ENCODE results near the gene CHST4. TPM values are rescaled to one million over a fixed set of nuclear protein-coding genes. Genes with fewer than 3 reads are reported as not detected.

CHST4 gene
- total RNA-seq, 1 experiment from 2014 or later, result 0.14 TPM

DNA sequence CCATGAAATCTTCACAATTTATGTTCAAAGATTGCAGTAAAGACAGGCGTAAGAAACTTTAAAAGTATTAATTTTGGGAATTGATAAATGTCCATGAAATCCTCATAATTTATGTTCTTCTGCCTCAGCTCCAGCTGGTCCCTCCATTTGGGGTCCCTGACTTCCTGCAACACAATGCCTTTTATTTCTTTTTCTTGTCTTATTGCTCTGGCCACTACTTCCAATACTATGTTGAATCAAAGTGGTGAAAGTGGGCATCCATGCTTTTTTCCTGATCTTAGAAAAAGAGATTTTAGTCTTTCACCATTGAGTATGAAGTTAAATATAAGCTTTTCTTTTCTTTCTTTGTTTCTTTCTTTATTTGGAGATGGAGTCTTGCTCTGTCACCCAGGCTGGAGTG is 36.3 kb downstream of the CHST4 start:
- intact Hi-C loops (cut with micrococcal nuclease), result no loop called here
- H3K27me3 Mint-ChIP-seq (ENCODE audit: insufficient read depth, unreplicated experiment), result peaks cover 21% of the 10 kb centered on the region
- CTCF ChIA-PET, result interaction anchor here (0.6 kb wide), 2 partner anchors 51 to 1493 kb away, joined by 3 read pairs; no protein-coding TSS in a partner anchor
- DNase-seq (ENCODE audit: unreplicated experiment), result no peak
- no peak overlapping the region for H3K4me3 Mint-ChIP-seq (ENCODE audit: unreplicated experiment)
- TF ChIP-seq, protein P1, sequence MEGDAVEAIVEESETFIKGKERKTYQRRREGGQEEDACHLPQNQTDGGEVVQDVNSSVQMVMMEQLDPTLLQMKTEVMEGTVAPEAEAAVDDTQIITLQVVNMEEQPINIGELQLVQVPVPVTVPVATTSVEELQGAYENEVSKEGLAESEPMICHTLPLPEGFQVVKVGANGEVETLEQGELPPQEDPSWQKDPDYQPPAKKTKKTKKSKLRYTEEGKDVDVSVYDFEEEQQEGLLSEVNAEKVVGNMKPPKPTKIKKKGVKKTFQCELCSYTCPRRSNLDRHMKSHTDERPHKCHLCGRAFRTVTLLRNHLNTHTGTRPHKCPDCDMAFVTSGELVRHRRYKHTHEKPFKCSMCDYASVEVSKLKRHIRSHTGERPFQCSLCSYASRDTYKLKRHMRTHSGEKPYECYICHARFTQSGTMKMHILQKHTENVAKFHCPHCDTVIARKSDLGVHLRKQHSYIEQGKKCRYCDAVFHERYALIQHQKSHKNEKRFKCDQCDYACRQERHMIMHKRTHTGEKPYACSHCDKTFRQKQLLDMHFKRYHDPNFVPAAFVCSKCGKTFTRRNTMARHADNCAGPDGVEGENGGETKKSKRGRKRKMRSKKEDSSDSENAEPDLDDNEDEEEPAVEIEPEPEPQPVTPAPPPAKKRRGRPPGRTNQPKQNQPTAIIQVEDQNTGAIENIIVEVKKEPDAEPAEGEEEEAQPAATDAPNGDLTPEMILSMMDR (IDR thresholded peaks at IDR 0.05; ENCODE audit: unreplicated experiment), result no peak
- POLR2A ChIA-PET, result interaction anchor here (0.6 kb wide), 1 partner anchor 1261 kb away, joined by 3 read pairs; no protein-coding TSS in a partner anchor
- H3K36me3 Mint-ChIP-seq (ENCODE audit: insufficient read depth, unreplicated experiment), result no peaks in the 10 kb centered on the region
- peaks cover 6% of the 10 kb centered on the region for H3K4me1 Mint-ChIP-seq (ENCODE audit: insufficient read depth, unreplicated experiment)
- no peaks in the 10 kb centered on the region for H3K9me3 Mint-ChIP-seq (ENCODE audit: unreplicated experiment)
- no peak overlapping the region for H3K27ac Mint-ChIP-seq (ENCODE audit: low read depth, unreplicated experiment)
- no TSS peak for BruUV-seq (replicated peaks)

DNA sequence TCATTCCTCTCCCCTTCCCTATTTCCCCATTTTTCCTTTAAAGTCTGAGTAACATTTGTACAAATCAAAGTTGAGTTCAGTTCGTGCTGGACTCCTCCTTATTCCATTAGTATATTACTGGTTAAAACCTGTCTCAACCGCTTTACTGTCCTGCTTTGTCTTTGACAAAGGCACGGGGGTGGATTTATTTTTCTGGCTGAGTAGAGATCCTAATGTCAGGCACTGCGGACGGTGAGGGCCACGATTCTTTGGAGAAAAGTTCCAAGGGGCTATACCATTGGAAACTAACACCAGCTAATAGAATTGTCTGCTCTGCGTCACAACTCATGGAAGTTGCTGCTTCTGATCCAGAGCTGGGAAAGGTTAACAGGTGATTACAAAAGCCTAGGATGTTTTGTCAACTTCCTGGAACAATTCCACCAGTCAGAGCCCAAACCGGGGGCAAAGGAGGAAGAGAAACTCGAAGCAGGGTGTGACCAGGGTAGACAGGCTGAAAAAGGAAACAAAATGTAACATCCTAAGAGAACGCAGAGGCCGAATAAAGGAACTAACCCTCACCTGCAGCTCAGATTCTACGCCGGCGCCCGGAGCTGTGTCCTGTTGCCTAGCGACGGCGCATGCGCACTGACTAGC is 38.2 kb downstream of the CHST4 start:
- BruUV-seq (replicated peaks), result TSS peak; percentile 81

DNA sequence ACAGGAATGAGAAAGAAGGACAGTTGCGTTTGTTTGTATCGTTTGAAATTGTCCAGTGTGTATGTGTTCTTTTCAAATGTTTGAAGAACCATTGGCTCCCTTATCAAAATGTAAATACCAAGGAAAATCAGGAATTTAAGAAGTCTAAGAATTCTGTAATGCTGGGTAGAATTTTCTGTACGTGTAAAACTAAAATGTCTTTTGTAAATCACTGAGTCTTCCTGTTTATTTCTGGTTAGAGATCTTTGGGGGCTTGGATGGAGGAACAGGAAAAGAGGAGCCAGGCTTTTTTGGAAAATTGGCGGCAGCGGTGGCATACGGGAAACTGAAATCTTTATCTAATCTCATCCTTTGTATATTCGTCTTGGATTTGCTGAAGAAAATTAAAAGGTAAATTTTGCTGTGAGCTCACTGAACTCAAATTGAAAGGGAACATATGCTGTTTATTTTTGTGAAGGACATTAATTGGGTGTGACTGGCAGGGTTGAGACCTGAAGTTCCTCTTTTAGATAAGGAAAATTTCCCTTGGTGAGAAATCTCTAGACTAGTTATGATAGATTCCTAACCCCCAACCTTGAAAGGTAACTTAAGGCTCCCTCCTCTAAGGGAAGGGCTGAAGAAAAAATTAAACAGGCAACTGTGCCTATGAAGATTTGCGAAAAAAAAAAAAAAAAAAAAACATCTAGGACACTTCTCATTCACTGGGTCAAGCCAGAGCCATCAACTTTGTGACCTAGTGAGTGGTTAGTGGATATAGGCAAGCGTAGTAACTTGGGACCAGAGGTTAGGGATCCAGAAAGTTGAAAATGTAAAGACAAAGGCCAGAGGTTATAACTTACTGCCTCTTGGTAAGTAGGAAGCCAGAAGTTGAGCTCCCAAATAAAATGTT is 39.8 kb downstream of the CHST4 start:
- Mint-ChIP-seq H3K27ac (ENCODE audit: low read depth, unreplicated experiment) (no peak overlapping the region), H3K27me3 (ENCODE audit: insufficient read depth, unreplicated experiment) (peaks cover 10% of the 10 kb centered on the region), H3K9me3 (ENCODE audit: unreplicated experiment) (no peaks in the 10 kb centered on the region), H3K4me1 (ENCODE audit: insufficient read depth, unreplicated experiment) (peaks cover 12% of the 10 kb centered on the region), H3K36me3 (ENCODE audit: insufficient read depth, unreplicated experiment) (no peaks in the 10 kb centered on the region), H3K4me3 (ENCODE audit: unreplicated experiment) (peak overlapping the region; percentile 78)
- POLR2A ChIA-PET, result interaction anchor here (0.5 to 1.6 kb wide), 2 partner anchors 11 to 158 kb away, joined by 3 to 9 read pairs; no protein-coding TSS in a partner anchor
- TF ChIP-seq, protein P1 (IDR thresholded peaks at IDR 0.05; ENCODE audit: unreplicated experiment), result no peak
- no peak for DNase-seq (ENCODE audit: unreplicated experiment)
- no TSS peak for BruUV-seq (replicated peaks)
- intact Hi-C loops (cut with micrococcal nuclease), result loop anchor here (2.0 kb wide), 1 partner anchor 45 kb away; no protein-coding TSS in a partner anchor
- CTCF ChIA-PET, result interaction anchor here (0.6 to 3.8 kb wide), 4 partner anchors 45 to 240 kb away, joined by 3 to 30 read pairs (median 4); no protein-coding TSS in a partner anchor

More for the DNA sequence above, 38.2 kb downstream of the CHST4 start:
- DNase-seq (ENCODE audit: unreplicated experiment), result no peak
- H3K9me3 Mint-ChIP-seq (ENCODE audit: unreplicated experiment), result no peaks in the 10 kb centered on the region
- intact Hi-C loops (cut with micrococcal nuclease), result loop anchor here (2.0 kb wide), 1 partner anchor 46 kb away; no protein-coding TSS in a partner anchor
- TF ChIP-seq, protein P1 (IDR thresholded peaks at IDR 0.05; ENCODE audit: unreplicated experiment), result no peak
- H3K4me3 Mint-ChIP-seq (ENCODE audit: unreplicated experiment), result peak overlapping the region; percentile 78
- H3K36me3 Mint-ChIP-seq (ENCODE audit: insufficient read depth, unreplicated experiment), result no peaks in the 10 kb centered on the region
- ChIA-PET CTCF (interaction anchor here (0.5 to 3.8 kb wide), 8 partner anchors 11 to 1676 kb away, joined by 3 to 30 read pairs (median 3); no protein-coding TSS in a partner anchor), POLR2A (interaction anchor here (0.5 to 1.6 kb wide), 4 partner anchors 9 to 274 kb away, joined by 3 to 9 read pairs (median 3); no protein-coding TSS in a partner anchor)
- H3K4me1 Mint-ChIP-seq (ENCODE audit: insufficient read depth, unreplicated experiment), result peaks cover 7% of the 10 kb centered on the region
- H3K27ac Mint-ChIP-seq (ENCODE audit: low read depth, unreplicated experiment), result peak overlapping the region; percentile 62
- peaks cover 2% of the 10 kb centered on the region for H3K27me3 Mint-ChIP-seq (ENCODE audit: insufficient read depth, unreplicated experiment)

DNA sequence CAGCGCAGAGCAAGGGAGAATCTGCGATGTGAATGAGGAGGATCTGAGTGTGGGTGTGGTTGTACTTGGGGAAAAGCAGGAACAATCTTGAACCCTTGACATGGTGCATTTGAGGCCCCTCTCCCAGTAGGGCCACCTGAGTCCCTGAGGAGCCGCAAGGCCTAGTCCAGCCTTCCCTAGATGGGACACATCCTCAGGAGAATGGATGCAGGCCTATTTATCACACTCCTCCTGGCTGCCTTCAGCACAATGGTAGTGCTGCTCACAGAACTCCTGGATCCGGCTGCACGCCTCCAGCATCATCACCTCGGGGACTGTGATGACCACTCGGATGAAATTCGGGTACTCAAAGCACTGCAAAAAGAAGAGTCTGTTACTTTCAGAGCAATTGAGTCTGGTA is 41.7 kb downstream of the CHST4 start:
- ChIA-PET CTCF (interaction anchor here (3.8 kb wide), 1 partner anchor 43 kb away, joined by 30 read pairs; no protein-coding TSS in a partner anchor), POLR2A (no interaction called here)
- TF ChIP-seq, protein P1 (IDR thresholded peaks at IDR 0.05; ENCODE audit: unreplicated experiment), result no peak
- H3K4me3 Mint-ChIP-seq (ENCODE audit: unreplicated experiment), result no peak overlapping the region
- no peak for DNase-seq (ENCODE audit: unreplicated experiment)
- H3K27me3 Mint-ChIP-seq (ENCODE audit: insufficient read depth, unreplicated experiment), result peaks cover 20% of the 10 kb centered on the region
- no peak overlapping the region for H3K27ac Mint-ChIP-seq (ENCODE audit: low read depth, unreplicated experiment)
- no TSS peak for BruUV-seq (replicated peaks)
- H3K36me3 Mint-ChIP-seq (ENCODE audit: insufficient read depth, unreplicated experiment), result no peaks in the 10 kb centered on the region
- intact Hi-C loops (cut with micrococcal nuclease), result no loop called here
- H3K4me1 Mint-ChIP-seq (ENCODE audit: insufficient read depth, unreplicated experiment), result peaks cover 12% of the 10 kb centered on the region
- H3K9me3 Mint-ChIP-seq (ENCODE audit: unreplicated experiment), result no peaks in the 10 kb centered on the region
